Lower leg skin (tissue), 4 donors: Measurements from ENCODE around the gene ACOXL. TPM values are rescaled to one million over a fixed set of nuclear protein-coding genes. Genes with fewer than 3 reads are reported as not detected.

Experiments used
- DNase-seq, 2 donors: peaks; one replicate each; pipeline ENCODE4 v3.0.0-alpha.2; 2019; ENCODE audit warnings: low spot score in 2 of 2
- H3K4me3 ChIP-seq: fragments of 200-600 bp; sonication (generic); 2 replicates; pipeline ENCODE4 v1.5.1; 2017; ENCODE audit warnings: mild to moderate bottlenecking, low read depth; ENCODE audit not compliant: poor library complexity, severe bottlenecking
- POLR2A ChIP-seq, 2 donors: fragments of 450-650 bp; IDR thresholded peaks; one replicate each; pipeline ENCODE4 v1.6.1; 2016 to 2017; ENCODE audit warnings: antibody characterized with exemption in 2 of 2, mild to moderate bottlenecking in 1 of 2, moderate library complexity in 1 of 2
- WGBS, 2 donors: methylation state at CpG; one replicate each; pipeline ENCODE4 v1.1.5; 2018; 5-methylcytosine and 5-hydroxymethylcytosine counted together
- intact Hi-C: fragments of 100-400 bp; cut with DNase I; formaldehyde crosslinking; loops from one replicate; pipeline ENCODE4 v1.15.0; 2023; ENCODE audit warnings: low total_unique reads
- total RNA-seq, 4 donors: library from RNA; depleted of rRNA; stranded (reverse); fragments of >200 nt; gene quantifications; one replicate each; pipeline ENCODE4 v1.1.0, GENCODE V29; 2016
- TF ChIP-seq, protein P1 (sequence below), 3 donors: fragments of 450-650 bp; IDR thresholded peaks; one replicate each; pipeline ENCODE4 v1.5.1; 2016; ENCODE audit warnings: antibody characterized with exemption in 3 of 3, mild to moderate bottlenecking in 3 of 3, moderate library complexity in 2 of 3

The ACOXL gene
- total RNA-seq, 4 donors from 2014 or later: not detected

DNA sequence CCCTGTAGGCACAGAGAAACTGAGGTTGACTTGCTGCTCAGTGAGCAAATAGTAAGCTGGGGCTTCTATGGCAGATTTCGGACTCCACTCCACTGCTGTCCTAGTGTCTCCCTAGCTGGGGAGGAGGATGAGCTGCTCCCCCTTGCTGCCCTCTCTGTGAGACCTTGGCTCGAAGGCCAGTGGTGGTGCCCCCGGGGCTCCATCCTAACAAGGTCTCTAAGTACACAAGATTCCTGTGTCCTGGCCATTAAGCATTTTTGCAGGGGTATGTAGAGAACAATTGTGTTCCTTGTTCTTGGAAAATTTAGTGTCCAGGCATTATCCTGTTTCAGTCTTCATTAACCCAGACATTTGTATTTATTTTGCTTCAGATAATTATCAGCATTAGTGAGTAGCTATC lies 367.0 kb downstream of the ACOXL start:
- DNase-seq: no peak
- H3K4me3 ChIP-seq: no peak overlapping the region
- intact Hi-C loops: no loop called here
- WGBS, 2 donors: 87 to 90% methylated on average over 3 of the region's 3 CpGs
- TF ChIP-seq POLR2A (IDR thresholded peaks at IDR 0.05): no peak
- TF ChIP-seq, protein P1, sequence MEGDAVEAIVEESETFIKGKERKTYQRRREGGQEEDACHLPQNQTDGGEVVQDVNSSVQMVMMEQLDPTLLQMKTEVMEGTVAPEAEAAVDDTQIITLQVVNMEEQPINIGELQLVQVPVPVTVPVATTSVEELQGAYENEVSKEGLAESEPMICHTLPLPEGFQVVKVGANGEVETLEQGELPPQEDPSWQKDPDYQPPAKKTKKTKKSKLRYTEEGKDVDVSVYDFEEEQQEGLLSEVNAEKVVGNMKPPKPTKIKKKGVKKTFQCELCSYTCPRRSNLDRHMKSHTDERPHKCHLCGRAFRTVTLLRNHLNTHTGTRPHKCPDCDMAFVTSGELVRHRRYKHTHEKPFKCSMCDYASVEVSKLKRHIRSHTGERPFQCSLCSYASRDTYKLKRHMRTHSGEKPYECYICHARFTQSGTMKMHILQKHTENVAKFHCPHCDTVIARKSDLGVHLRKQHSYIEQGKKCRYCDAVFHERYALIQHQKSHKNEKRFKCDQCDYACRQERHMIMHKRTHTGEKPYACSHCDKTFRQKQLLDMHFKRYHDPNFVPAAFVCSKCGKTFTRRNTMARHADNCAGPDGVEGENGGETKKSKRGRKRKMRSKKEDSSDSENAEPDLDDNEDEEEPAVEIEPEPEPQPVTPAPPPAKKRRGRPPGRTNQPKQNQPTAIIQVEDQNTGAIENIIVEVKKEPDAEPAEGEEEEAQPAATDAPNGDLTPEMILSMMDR (IDR thresholded peaks at IDR 0.05): no peak

DNA sequence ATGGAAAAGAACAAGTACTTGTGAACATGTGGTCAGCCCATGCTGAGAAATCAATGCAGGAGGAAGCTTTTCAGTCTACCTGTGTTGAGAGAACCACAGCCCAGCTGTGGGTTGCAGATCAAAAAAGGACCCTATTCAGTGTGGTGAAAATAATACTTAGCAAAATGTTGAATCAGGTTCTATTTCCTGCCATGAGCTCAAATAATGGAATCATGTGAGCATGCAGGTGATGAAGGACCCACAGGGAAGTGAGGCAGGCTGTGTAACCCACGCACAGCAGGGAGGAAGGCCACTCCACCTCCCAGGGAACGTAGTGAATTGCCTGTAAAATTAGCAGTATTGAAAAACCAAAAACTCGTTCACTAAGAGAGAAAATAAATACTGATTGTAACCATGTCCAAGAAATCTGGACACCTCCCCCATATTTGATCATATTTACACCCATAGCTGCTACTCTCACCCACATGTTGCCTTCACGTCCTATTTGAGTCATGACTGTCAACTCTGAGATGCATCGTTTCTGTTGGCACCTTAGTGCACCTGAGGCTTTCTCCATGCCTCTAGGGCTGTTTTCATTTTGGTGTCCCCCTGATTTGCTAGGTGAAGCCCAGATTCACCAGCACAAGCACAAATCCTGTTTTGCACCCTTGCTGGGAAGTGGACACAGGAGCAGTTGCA lies 367.9 kb downstream of the ACOXL start:
- TF ChIP-seq, protein P1 (IDR thresholded peaks at IDR 0.05): no peak
- no peak for TF ChIP-seq POLR2A (IDR thresholded peaks at IDR 0.05)
- 87 to 89% methylated on average over 5 of the region's 5 CpGs for WGBS, 2 donors

DNA sequence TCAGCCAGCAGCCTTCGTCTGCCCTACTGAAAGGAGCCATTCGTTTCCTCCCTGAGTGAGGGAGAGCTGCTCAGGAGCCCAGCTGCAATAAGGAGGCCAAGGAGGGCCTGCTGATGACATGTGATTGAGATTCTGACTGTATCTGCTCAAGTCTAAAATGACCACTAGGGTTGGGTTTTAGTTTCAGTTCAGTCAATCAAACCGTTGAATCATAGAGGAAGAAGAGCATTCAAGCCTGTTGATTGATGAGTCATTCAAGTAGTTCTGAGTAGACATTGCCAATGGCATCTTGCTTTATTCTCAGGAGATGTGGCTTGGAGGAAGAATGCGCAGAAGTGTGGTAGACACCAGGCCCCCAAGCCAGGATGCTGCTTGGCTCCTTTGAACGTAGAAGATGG lies 368.4 kb downstream of the ACOXL start:
- no peak for TF ChIP-seq POLR2A (IDR thresholded peaks at IDR 0.05)
- TF ChIP-seq, protein P1 (IDR thresholded peaks at IDR 0.05): no peak
- intact Hi-C loops: no loop called here
- WGBS, 2 donors: 75 to 76% methylated on average over 5 of the region's 5 CpGs
- no peak overlapping the region for H3K4me3 ChIP-seq
- no peak for DNase-seq

More for the DNA sequence above, 367.9 kb downstream of the ACOXL start:
- DNase-seq: no peak
- intact Hi-C loops: no loop called here
- H3K4me3 ChIP-seq: no peak overlapping the region

DNA sequence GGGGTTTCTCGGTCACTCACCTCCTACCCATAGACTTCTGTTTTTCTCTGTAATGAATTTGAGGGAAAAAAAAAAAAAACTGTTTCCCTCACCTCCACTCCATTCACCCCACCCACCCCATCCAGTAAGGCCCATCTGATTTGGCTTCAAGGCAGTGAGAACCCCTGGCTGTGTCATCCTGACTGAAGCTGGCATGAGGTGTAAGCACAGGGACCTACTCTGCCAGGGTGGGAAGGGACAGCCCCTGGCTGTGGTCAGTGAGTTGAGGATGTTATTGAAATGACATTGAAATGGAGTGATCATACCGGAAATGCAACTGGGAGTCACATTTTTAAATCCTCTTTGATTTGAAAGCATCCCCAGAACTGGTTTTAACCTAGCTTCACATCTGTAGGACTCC lies 369.2 kb downstream of the ACOXL start:
- H3K4me3 ChIP-seq: no peak overlapping the region
- intact Hi-C loops: no loop called here
- DNase-seq: no peak
- TF ChIP-seq, protein P1 (IDR thresholded peaks at IDR 0.05): no peak
- TF ChIP-seq POLR2A (IDR thresholded peaks at IDR 0.05): no peak
- 82 to 90% methylated on average over 2 of the region's 2 CpGs for WGBS, 2 donors

DNA sequence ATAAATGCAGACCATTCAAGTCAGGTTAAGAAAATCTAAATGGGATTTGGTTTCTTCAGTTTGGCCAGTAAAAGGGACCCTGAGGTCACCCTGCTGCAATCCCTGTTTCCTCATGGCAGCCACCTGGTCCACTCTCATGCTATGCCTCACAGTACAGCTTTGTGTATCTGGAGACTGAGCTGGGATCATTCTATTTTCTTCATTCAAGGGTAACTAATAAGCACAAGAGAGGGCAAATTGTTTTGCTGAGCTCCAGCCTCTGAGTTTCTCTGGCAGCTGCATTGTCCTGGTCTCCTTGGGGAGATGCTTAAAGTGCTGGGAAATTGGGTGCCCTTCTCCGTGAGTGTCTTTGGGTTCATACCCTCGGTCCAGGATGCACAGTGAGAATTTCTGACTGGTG lies 369.8 kb downstream of the ACOXL start:
- whole genome bisulfite sequencing, 2 donors: 76 to 78% methylated on average over 2 of the region's 2 CpGs
- intact Hi-C loops: no loop called here
- no peak for DNase-seq

More for the DNA sequence above, 369.8 kb downstream of the ACOXL start:
- no peak overlapping the region for H3K4me3 ChIP-seq
- TF ChIP-seq, protein P1 (IDR thresholded peaks at IDR 0.05): no peak
- TF ChIP-seq POLR2A (IDR thresholded peaks at IDR 0.05): no peak
